Measurements from ENCODE around the gene TRIM8. TPM values are rescaled to one million over a fixed set of nuclear protein-coding genes. Genes with fewer than 3 reads are reported as not detected.

The TRIM8 gene
- total and polyA plus RNA-seq, 2 experiments from 2014 or later, result 37.5 to 108 TPM

- 0 out of 2 replicates have a peak, but pooled peaks cover 6% of the 10 kb centered on the region for H3K79me2 ChIP-seq (ENCODE audit: insufficient read depth)
- H3K4me1 ChIP-seq (ENCODE audit: insufficient read depth), result peaks cover 18% of the 10 kb centered on the region
- no peak overlapping the region for H3K4me3 ChIP-seq
- H4K20me1 ChIP-seq (ENCODE audit: insufficient read depth), result no peaks in the 10 kb centered on the region
- H3K9ac ChIP-seq, result peak overlapping the region; percentile 13; the same call in 1 of the 2 replicates
- H3K9me2 ChIP-seq (ENCODE audit: insufficient read depth), result no peaks in the 10 kb centered on the region
- H3K27me3 ChIP-seq (replicated peaks; ENCODE audit: insufficient read depth), result no peaks in the 10 kb centered on the region
- in situ Hi-C loops (cut with MboI), result no loop called here
- no peak overlapping the region for H3K27ac ChIP-seq
- no peak for DNase-seq
- no peaks in the 10 kb centered on the region for H3K9me3 ChIP-seq (ENCODE audit: low read depth)
- TF ChIP-seq EZH2phosphoT487 (IDR thresholded peaks at IDR 0.05; ENCODE audit: insufficient read depth, low read depth) (no peak), EZH2 (IDR thresholded peaks at IDR 0.05; ENCODE audit: insufficient read depth, poor library complexity, severe bottlenecking) (no peak)
- no peak overlapping the region for H2AFZ ChIP-seq
- 68 to 72% methylated on average over 16 of the region's 16 CpGs for WGBS, 2 experiments (ENCODE audit: low coverage in 1 of 2, low lambda C conversion rate in 2 of 2, missing lambda C conversion rate in 2 of 2)
- H3K36me3 ChIP-seq (ENCODE audit: low read depth), result no peaks in the 10 kb centered on the region
- no peak overlapping the region for H3K4me2 ChIP-seq (ENCODE audit: unreplicated experiment)
- peaks cover 9% of the 10 kb centered on the region for H3F3A ChIP-seq (ENCODE audit: insufficient read depth)
Observed at GRCh38 chr10:102597131-102597991, 46.9 kb upstream of the TRIM8 start.

- no peaks in the 10 kb centered on the region for H3K9me3 ChIP-seq (ENCODE audit: low read depth)
- in situ Hi-C loops (cut with MboI), result no loop called here
- 88 to 90% methylated on average over 8 of the region's 8 CpGs for WGBS, 2 experiments (ENCODE audit: low coverage in 1 of 2, low lambda C conversion rate in 2 of 2, missing lambda C conversion rate in 2 of 2)
Observed at GRCh38 chr10:102598243-102598642, 46.0 kb upstream of the TRIM8 start.

GRCh38 chr10:102599565-102600327 is 44.5 kb upstream of the TRIM8 start:
- H3K4me1 ChIP-seq (ENCODE audit: insufficient read depth), result peaks cover 31% of the 10 kb centered on the region
- in situ Hi-C loops (cut with MboI), result no loop called here
- 74 to 80% methylated on average over 7 of the region's 7 CpGs for WGBS, 2 experiments (ENCODE audit: low coverage in 1 of 2, low lambda C conversion rate in 2 of 2, missing lambda C conversion rate in 2 of 2)
- no peaks in the 10 kb centered on the region for H3K36me3 ChIP-seq (ENCODE audit: low read depth)
- no peaks in the 10 kb centered on the region for H3K9me2 ChIP-seq (ENCODE audit: insufficient read depth)
- no peak overlapping the region for H2AFZ ChIP-seq
- H3K9ac ChIP-seq, result no peak overlapping the region
- no peak for TF ChIP-seq EZH2 (IDR thresholded peaks at IDR 0.05; ENCODE audit: insufficient read depth, poor library complexity, severe bottlenecking)
- no peak for TF ChIP-seq EZH2phosphoT487 (IDR thresholded peaks at IDR 0.05; ENCODE audit: insufficient read depth, low read depth)
- H3K27me3 ChIP-seq (replicated peaks; ENCODE audit: insufficient read depth), result no peaks in the 10 kb centered on the region
- H4K20me1 ChIP-seq (ENCODE audit: insufficient read depth), result no peaks in the 10 kb centered on the region
- no peak overlapping the region for H3K4me3 ChIP-seq
- DNase-seq, result no peak
- no peaks in the 10 kb centered on the region for H3K79me2 ChIP-seq (ENCODE audit: insufficient read depth)
- no peak overlapping the region for H3K4me2 ChIP-seq (ENCODE audit: unreplicated experiment)
- peaks cover 33% of the 10 kb centered on the region for H3F3A ChIP-seq (ENCODE audit: insufficient read depth)
- no peak overlapping the region for H3K27ac ChIP-seq
- H3K9me3 ChIP-seq (ENCODE audit: low read depth), result no peaks in the 10 kb centered on the region

More at GRCh38 chr10:102598243-102598642, 46.0 kb upstream of the TRIM8 start:
- H4K20me1 ChIP-seq (ENCODE audit: insufficient read depth), result no peaks in the 10 kb centered on the region
- H3F3A ChIP-seq (ENCODE audit: insufficient read depth), result peaks cover 18% of the 10 kb centered on the region
- no peak overlapping the region for H2AFZ ChIP-seq
- DNase-seq, result no peak
- no peaks in the 10 kb centered on the region for H3K79me2 ChIP-seq (ENCODE audit: insufficient read depth)
- no peaks in the 10 kb centered on the region for H3K9me2 ChIP-seq (ENCODE audit: insufficient read depth)
- H3K9ac ChIP-seq, result no peak overlapping the region
- TF ChIP-seq EZH2 (IDR thresholded peaks at IDR 0.05; ENCODE audit: insufficient read depth, poor library complexity, severe bottlenecking) (no peak), EZH2phosphoT487 (IDR thresholded peaks at IDR 0.05; ENCODE audit: insufficient read depth, low read depth) (no peak)
- peaks cover 21% of the 10 kb centered on the region for H3K4me1 ChIP-seq (ENCODE audit: insufficient read depth)
- no peaks in the 10 kb centered on the region for H3K27me3 ChIP-seq (replicated peaks; ENCODE audit: insufficient read depth)
- H3K36me3 ChIP-seq (ENCODE audit: low read depth), result no peaks in the 10 kb centered on the region
- no peak overlapping the region for H3K4me3 ChIP-seq
- no peak overlapping the region for H3K27ac ChIP-seq
- no peak overlapping the region for H3K4me2 ChIP-seq (ENCODE audit: unreplicated experiment)

- H3K9ac ChIP-seq, result no peak overlapping the region
- WGBS, 2 experiments (ENCODE audit: low coverage in 1 of 2, low lambda C conversion rate in 2 of 2, missing lambda C conversion rate in 2 of 2), result 94 to 95% methylated on average over 6 of the region's 6 CpGs
- H2AFZ ChIP-seq, result no peak overlapping the region
- no peaks in the 10 kb centered on the region for H3K9me2 ChIP-seq (ENCODE audit: insufficient read depth)
- no peak overlapping the region for H3K27ac ChIP-seq
- DNase-seq, result no peak
- no peaks in the 10 kb centered on the region for H4K20me1 ChIP-seq (ENCODE audit: insufficient read depth)
- no peak overlapping the region for H3K4me2 ChIP-seq (ENCODE audit: unreplicated experiment)
- no peaks in the 10 kb centered on the region for H3K79me2 ChIP-seq (ENCODE audit: insufficient read depth)
- no peaks in the 10 kb centered on the region for H3K9me3 ChIP-seq (ENCODE audit: low read depth)
- no peak for TF ChIP-seq EZH2 (IDR thresholded peaks at IDR 0.05; ENCODE audit: insufficient read depth, poor library complexity, severe bottlenecking)
- no peaks in the 10 kb centered on the region for H3K27me3 ChIP-seq (replicated peaks; ENCODE audit: insufficient read depth)
- H3F3A ChIP-seq (ENCODE audit: insufficient read depth), result peaks cover 42% of the 10 kb centered on the region
- H3K36me3 ChIP-seq (ENCODE audit: low read depth), result no peaks in the 10 kb centered on the region
- H3K4me1 ChIP-seq (ENCODE audit: insufficient read depth), result peaks cover 42% of the 10 kb centered on the region
- no peak overlapping the region for H3K4me3 ChIP-seq
- in situ Hi-C loops (cut with MboI), result no loop called here
Observed at GRCh38 chr10:102600816-102601215, 43.5 kb upstream of the TRIM8 start.

All from GM23248 (cell line).